Kidney (tissue), 14 donors: ENCODE data around the gene CCDC107. TPM values are rescaled to one million over a fixed set of nuclear protein-coding genes. Genes with fewer than 3 reads are reported as not detected.

Source experiments
- DNase-seq, 5 donors: peaks; one replicate each; pipeline ENCODE4 v3.0.0-alpha.2; 2013 to 2020
- FAIRE-seq: peaks from 2 replicates; lab custom pipeline; 2012; peaks lifted over from hg19 to GRCh38; lab: Jason Lieb, UNC
- H3K27ac ChIP-seq, 2 donors: one replicate each; pipeline ENCODE4 v1.7.0; 2013; ENCODE audit warnings: low read depth in 2 of 2, low read length in 2 of 2, inconsistent platforms in 1 of 2
- H3K27me3 ChIP-seq: one replicate; pipeline ENCODE4 v1.7.1; 2013; ENCODE audit warnings: low read length, inconsistent platforms; ENCODE audit not compliant: control insufficient read depth, insufficient read depth
- H3K36me3 ChIP-seq, 3 donors: one replicate each; pipeline versions ENCODE4 v1.7.0 to v1.7.1; 2013; ENCODE audit warnings: low read length in 3 of 3, control low read depth in 1 of 3, inconsistent platforms in 1 of 3; ENCODE audit not compliant: insufficient read depth in 3 of 3, control insufficient read depth in 2 of 3
- H3K4me1 ChIP-seq, 3 donors: one replicate each; pipeline versions ENCODE4 v1.7.0 to v1.7.1; 2013; ENCODE audit warnings: low read length in 3 of 3, inconsistent platforms in 1 of 3, low read depth in 1 of 3; ENCODE audit not compliant: control insufficient read depth in 2 of 3, insufficient read depth in 2 of 3
- H3K4me3 ChIP-seq, 3 donors: one replicate each; pipeline versions ENCODE4 v1.7.0 to v1.8.1; 2013; ENCODE audit warnings: low read length in 3 of 3, control low read depth in 1 of 3, inconsistent platforms in 1 of 3
- H3K9ac ChIP-seq, 3 donors: one replicate each; pipeline versions ENCODE4 v1.7.0 to v1.7.1; 2013; ENCODE audit warnings: low read length in 3 of 3, control low read depth in 1 of 3, inconsistent platforms in 1 of 3
- H3K9me3 ChIP-seq, 3 donors: one replicate each; pipeline versions ENCODE4 v1.7.0 to v1.7.1; 2013; ENCODE audit warnings: low read length in 3 of 3, control low read depth in 1 of 3, inconsistent platforms in 1 of 3; ENCODE audit not compliant: control insufficient read depth in 2 of 3, insufficient read depth in 1 of 3
- CTCF ChIP-seq: IDR thresholded peaks from 3 replicates; pipeline ENCODE4 v1.5.1; 2012; ENCODE audit warnings: mild to moderate bottlenecking, moderate library complexity, borderline replicate concordance; ENCODE audit not compliant: insufficient read depth; ENCODE audit errors: extremely low read depth
- intact Hi-C: fragments of 100-400 bp; cut with DNase I; formaldehyde crosslinking; loops from one replicate; pipeline ENCODE4 v1.11.1; 2022
- polyA plus RNA-seq: library from polyadenylated mRNA; stranded (reverse); fragments of 350-450 nt; fragmentation: Illumina TruSeq; extraction: RNeasy Lipid Tissue Mini Kit (QIAGEN cat#74804); gene quantifications from one replicate; pipeline ENCODE4 v1.2.3, GENCODE V29; 2014; ENCODE audit warnings: low read depth, low replicate concordance; ENCODE audit not compliant: insufficient read depth
- total RNA-seq: library from RNA; stranded (reverse); fragmentation: NEBNext Ultra II Directional; extraction: Animal tissue kit (Norgen Biotek cat#: 25700); gene quantifications from one replicate; pipeline ENCODE4 v1.2.1, GENCODE V29; 2021
- donor health status: control.
- donor health status: control.
- donor health status: control.
- donor health status: control.
- donor health status: control.
- donor health status: DM: yes; HTN: yes; CAD: no.
- donor health status: Normal renal cell carcinoma (clear cell type).

The CCDC107 gene
- total and polyA plus RNA-seq, 2 donors from 2014 or later: 26.8 to 52.3 TPM

DNA sequence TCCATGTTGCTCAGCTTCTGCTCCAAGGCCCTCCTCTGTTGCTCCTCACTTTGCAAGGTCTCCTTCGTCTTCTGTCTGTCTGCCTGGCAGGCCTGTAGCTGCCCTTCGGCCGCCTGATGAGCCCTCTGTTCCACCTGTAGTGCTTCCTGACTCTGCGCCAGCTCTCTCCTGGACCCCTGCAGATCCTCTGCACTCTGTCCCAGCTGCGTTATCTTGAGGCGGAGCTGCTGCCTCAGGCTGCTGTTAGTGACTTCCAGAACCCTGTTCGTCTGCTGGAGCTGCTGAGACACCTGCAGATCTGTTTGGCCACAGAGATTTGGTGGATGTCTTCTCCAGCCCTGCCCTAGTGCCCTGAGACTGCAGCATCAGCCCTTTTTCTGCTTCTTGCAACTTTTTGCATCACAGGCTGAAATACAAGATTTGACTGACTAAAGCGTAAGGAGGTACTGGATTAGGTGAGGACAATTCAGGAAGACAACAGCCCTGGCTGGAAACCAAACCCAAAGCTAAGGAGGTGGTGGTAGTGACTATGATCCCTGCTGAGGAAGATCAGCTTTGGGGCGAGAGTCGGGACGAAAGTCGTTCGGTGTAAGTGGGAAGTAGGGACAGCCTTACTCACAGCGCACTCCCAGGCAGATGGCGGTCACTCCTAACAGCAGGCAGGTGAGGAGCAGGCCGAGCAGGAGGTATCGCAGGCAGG is 42.0 kb upstream of the CCDC107 start:
- DNase-seq (no peak), FAIRE-seq (no peak)
- Histone ChIP-seq H3K27me3 (peaks cover 5% of the 10 kb centered on the region), H3K36me3 (no peaks in the 10 kb centered on the region), H3K4me1 (peaks cover 0 to 10% (median 0%) of the 10 kb centered on the region in 3 donors), H3K27ac (no peak overlapping the region), H3K4me3 (no peak overlapping the region), H3K9me3 (no peaks in the 10 kb centered on the region), H3K9ac (no peak overlapping the region)
- no peak for TF ChIP-seq CTCF
- intact Hi-C loops: no loop called here

DNA sequence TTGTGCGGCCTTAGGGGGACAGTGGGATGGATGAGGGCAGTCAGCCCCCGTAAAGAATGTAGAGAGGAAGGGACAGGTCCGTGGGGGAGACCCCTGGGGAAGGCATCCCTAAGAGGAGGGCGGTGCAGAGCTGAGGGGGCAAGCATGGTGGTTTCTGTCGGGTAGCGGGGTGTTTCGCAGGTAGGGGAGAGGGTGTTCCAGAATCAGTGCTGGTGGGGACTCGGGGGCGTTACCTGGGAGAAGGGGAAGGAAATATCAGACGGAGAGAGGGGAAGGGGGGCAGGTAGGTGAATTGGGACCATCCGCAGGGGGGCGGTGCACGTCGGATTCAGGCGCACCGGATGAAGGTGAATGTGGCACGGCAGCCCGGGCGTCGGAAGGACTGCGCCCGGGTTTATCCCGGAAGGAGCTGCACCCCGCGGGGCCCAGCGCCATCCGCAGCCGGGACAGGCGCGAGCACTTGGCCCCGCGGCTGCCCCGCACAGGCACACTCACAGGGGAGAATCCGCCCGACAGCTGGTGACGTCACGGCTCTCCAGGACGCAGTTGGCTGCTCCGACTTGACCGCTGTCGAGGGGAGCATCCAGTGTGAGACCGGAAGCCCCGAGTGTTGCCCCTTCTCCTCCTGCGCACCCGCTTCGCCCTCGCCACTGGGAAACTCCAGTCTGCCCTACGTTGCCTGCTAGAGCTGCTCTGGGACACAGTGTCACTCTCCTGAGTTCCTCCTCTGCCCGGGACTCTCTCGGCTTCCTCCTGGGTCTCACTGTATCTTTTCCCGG is 41.2 kb upstream of the CCDC107 start:
- H3K36me3 ChIP-seq: no peaks in the 10 kb centered on the region
- FAIRE-seq (no peak), DNase-seq (peak; percentile 70 to 91 (median 82))
- H3K27ac ChIP-seq: no peak overlapping the region
- H3K9ac ChIP-seq: peak overlapping the region in 2 of 3 donors; percentile 42 to 51
- H3K4me1 ChIP-seq: peaks cover 0 to 10% (median 0%) of the 10 kb centered on the region in 3 donors
- intact Hi-C loops: no loop called here
- H3K9me3 ChIP-seq: no peaks in the 10 kb centered on the region
- H3K27me3 ChIP-seq: peaks cover 5% of the 10 kb centered on the region
- peak overlapping the region; percentile 37 to 61 (median 58) for H3K4me3 ChIP-seq
- TF ChIP-seq CTCF: no peak

- Histone ChIP-seq H3K27ac (no peak overlapping the region), H3K4me3 (peak overlapping the region in 2 of 3 donors; percentile 58 to 61), H3K27me3 (peaks cover 5% of the 10 kb centered on the region), H3K4me1 (peaks cover 0 to 10% (median 0%) of the 10 kb centered on the region in 3 donors), H3K9ac (peak overlapping the region in 1 of 3 donors; percentile 51), H3K36me3 (no peaks in the 10 kb centered on the region), H3K9me3 (no peaks in the 10 kb centered on the region)
- no peak for TF ChIP-seq CTCF
- intact Hi-C loops: no loop called here
- no peak for DNase-seq
- no peak for FAIRE-seq
Observed at GRCh38 chr9:35617548-35617947, 40.5 kb upstream of the CCDC107 start.
